ENCODE data around the gene CIAPIN1. TPM values are rescaled to one million over a fixed set of nuclear protein-coding genes. Genes with fewer than 3 reads are reported as not detected.

The CIAPIN1 gene
- total and polyA plus RNA-seq, 5 donors: 32.1 to 63.2 (median 52.1) TPM

DNA sequence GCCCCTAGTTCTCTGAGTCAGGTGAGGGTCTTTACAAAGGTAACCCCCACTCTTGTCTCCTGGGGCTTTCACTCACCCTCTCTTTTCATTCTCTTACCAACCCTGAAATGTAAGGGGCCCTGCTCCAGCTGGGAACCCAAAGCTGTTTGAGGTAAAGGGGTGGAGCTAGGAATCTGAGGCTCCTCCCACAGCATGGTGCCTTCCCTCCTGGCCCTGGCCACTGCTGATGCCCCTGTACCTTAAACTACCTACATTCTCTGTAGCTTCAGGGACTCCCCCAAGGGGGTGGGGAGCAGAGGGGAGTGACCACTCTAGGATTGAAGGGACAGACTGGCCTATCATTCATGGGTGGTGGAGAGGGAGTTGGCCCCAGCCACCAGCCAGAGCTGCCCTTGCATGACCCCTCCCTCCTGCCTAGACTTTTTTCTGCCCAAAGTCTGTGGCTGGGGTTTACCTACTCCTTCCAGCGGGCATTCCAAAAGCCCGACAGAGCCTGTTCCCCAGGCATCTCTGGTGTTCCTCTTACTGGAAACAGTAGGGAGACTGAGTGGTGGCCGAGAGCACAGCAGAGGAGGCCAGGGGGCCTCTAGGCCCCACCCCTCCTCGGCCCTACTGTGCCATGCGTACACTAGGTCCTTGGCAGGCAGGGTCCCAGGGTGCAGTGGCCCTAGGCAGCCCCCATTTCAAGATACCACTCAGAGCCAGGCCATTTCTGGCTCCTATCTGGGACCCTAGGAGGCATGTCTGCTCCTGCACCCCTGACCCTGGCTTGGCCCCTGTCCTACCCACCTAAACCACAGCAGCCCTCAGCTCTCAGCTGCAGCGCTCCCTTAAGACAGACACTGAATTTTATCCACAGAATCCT, 29.6 kb upstream of the CIAPIN1 start:
- ATAC-seq (no peak), DNase-seq (no peak)
- H3K4me3 ChIP-seq (ENCODE audit: low read length): no peak overlapping the region
- WGBS: 86% methylated on average over 6 of the region's 6 CpGs
- H3K27me3 ChIP-seq (ENCODE audit: control insufficient read depth, insufficient read depth): no peaks in the 10 kb centered on the region
- no peak overlapping the region for H3K27ac ChIP-seq (ENCODE audit: low read length)
- H3K4me1 ChIP-seq (ENCODE audit: control insufficient read depth, insufficient read depth, low read length): peaks cover 22% of the 10 kb centered on the region
- intact Hi-C loops (cut with DNase I): no loop called here
- H3K9me3 ChIP-seq (ENCODE audit: control insufficient read depth, low read length): no peaks in the 10 kb centered on the region

DNA sequence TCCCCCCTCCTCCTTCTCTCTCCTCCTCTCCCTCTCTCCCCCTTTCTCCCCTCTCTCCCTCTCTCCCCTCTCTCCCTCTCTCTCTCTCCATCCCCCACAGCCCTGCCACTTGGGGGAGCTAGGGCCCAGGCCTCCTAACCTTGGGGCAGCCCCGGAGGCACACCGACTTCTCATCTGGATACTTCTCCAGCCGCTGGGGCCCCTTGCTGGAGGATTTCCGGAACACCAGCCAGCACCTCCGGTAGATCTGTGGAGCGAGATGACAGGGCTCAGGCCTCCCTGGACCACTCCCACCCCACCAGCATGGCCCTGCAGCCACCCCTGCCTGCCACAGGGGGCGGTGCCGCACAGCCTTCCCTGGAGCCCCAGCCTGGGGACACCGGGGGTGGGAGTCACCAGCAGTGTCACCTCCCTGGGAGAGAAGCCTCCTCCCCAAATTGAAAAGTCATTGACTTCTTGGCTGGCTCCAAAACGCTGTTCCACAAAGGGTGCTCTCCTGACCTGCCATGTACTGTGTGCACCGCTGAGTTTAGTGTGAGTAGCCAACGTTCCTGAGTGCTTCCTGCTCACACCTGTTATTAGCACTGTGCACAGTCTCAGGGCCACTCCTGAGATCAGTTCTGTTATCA, 28.6 kb upstream of the CIAPIN1 start:
- intact Hi-C loops (cut with DNase I): no loop called here
- H3K27me3 ChIP-seq (ENCODE audit: control insufficient read depth, insufficient read depth): no peaks in the 10 kb centered on the region
- peak in 2 of 3 donors; percentile 76 to 78 for DNase-seq
- H3K4me1 ChIP-seq (ENCODE audit: control insufficient read depth, insufficient read depth, low read length): peaks cover 22% of the 10 kb centered on the region
- WGBS: 20% methylated on average over 12 of the region's 12 CpGs
- no peaks in the 10 kb centered on the region for H3K9me3 ChIP-seq (ENCODE audit: control insufficient read depth, low read length)
- no peak overlapping the region for H3K4me3 ChIP-seq (ENCODE audit: low read length)
- ATAC-seq: peak; percentile 29 to 47
- H3K27ac ChIP-seq (ENCODE audit: low read length): no peak overlapping the region

DNA sequence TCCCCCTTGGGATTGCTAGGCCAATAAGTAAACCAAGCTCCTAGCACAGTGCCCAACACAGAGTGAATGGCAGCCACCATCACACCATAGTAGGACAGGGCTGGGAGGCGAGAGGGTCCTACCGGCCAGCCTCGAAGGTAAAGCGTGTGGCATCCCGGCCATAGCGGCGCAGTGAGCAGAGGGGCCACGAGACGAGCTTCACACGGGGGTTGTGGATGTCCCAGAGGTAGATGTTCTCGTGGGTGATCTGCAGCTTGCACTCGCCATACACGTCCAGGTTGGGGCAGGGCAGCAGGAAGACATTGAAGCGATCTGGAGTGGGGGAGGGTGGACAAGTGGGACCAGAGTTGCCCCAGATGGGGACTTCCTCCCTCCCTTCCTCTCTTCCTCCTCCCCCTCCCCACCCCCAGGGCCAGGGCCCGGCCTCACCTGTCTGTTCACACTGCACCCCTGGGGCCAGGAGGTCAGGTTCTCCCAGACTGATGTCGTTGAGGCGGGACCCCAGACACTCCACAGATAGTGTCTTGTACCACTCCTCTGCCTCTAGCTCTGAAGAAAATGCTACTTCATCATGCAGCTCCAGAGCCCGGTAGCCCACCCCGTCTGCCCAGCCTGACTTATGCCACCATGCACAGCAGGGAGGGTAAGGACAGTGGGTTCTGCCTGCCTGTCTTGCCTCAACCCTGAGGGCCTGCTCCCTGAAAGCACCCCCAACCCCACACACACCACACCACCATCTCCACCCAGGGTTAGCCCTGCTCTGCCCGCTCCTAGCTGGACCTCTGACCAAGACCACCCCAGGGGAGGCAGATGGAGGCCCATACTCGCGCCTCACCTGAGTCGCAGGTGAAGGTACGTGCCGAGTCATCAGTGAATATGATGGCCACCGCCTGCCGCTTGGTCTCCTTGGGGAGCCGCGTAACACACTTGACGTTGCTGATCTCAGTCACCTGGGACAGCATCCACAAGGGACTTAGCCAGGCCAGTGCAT, 27.8 kb upstream of the CIAPIN1 start:
- intact Hi-C loops (cut with DNase I): no loop called here
- H3K9me3 ChIP-seq (ENCODE audit: control insufficient read depth, low read length): no peaks in the 10 kb centered on the region
- ATAC-seq (no peak), DNase-seq (no peak)
- no peaks in the 10 kb centered on the region for H3K27me3 ChIP-seq (ENCODE audit: control insufficient read depth, insufficient read depth)
- peaks cover 30% of the 10 kb centered on the region for H3K4me1 ChIP-seq (ENCODE audit: control insufficient read depth, insufficient read depth, low read length)
- no peak overlapping the region for H3K27ac ChIP-seq (ENCODE audit: low read length)
- WGBS: 82% methylated on average over 30 of the region's 30 CpGs
- no peak overlapping the region for H3K4me3 ChIP-seq (ENCODE audit: low read length)

DNA sequence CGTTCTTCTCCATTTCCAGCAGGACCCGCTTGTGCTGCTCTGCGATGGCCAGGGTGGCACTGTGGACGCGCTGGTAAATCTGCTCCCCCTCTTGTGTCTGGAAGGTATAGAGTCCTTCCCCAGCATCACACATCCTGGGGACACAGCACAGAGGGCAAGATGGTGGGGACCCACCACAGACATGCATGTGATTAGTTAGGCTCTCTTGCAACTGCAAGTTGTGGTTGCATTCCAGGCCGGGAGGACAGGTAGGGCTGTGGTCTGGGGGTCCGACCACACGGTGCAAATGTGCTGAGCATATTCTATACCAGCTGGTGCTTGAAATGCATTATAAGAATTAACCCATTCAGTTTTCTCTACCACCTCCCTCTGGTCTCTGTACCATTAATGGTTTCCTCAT, 26.7 kb upstream of the CIAPIN1 start:
- Histone ChIP-seq H3K27ac (ENCODE audit: low read length) (no peak overlapping the region), H3K9me3 (ENCODE audit: control insufficient read depth, low read length) (no peaks in the 10 kb centered on the region), H3K27me3 (ENCODE audit: control insufficient read depth, insufficient read depth) (no peaks in the 10 kb centered on the region), H3K4me1 (ENCODE audit: control insufficient read depth, insufficient read depth, low read length) (peaks cover 25% of the 10 kb centered on the region), H3K4me3 (ENCODE audit: low read length) (no peak overlapping the region)
- intact Hi-C loops (cut with DNase I): no loop called here
- no peak for ATAC-seq
- 77% methylated on average over 8 of the region's 8 CpGs for WGBS
- no peak for DNase-seq

GRCh38 chr16:57473176-57473840, 26.1 kb upstream of the CIAPIN1 start:
- 85% methylated on average over 14 of the region's 14 CpGs for WGBS
- intact Hi-C loops (cut with DNase I): no loop called here
- DNase-seq (no peak), ATAC-seq (no peak)
- Histone ChIP-seq H3K4me1 (ENCODE audit: control insufficient read depth, insufficient read depth, low read length) (peaks cover 19% of the 10 kb centered on the region), H3K4me3 (ENCODE audit: low read length) (no peak overlapping the region), H3K9me3 (ENCODE audit: control insufficient read depth, low read length) (no peaks in the 10 kb centered on the region), H3K27me3 (ENCODE audit: control insufficient read depth, insufficient read depth) (no peaks in the 10 kb centered on the region), H3K27ac (ENCODE audit: low read length) (no peak overlapping the region)

DNA sequence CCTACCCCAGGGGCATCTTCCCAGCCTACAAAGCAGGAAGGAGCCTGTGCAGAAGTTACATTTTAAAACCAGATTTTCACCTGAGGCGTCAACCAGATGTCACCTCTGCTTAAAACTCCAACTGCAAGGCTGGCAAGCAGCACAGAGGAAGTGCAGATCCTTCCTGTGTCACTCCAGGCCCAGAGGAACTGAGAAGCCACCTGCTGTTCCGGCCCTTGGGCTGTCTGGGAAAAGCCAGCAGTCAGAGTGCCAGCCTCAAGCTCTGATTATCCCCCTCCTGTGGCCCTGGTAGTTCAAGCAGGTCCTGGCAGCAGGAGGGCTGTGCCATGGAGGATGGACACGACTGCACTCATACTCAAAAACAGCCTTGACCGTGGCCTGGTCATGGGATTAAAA, 25.5 kb upstream of the CIAPIN1 start:
- WGBS: 44% methylated on average over 4 of the region's 4 CpGs
- H3K4me1 ChIP-seq (ENCODE audit: control insufficient read depth, insufficient read depth, low read length): peaks cover 14% of the 10 kb centered on the region
- H3K4me3 ChIP-seq (ENCODE audit: low read length): no peak overlapping the region
- H3K27me3 ChIP-seq (ENCODE audit: control insufficient read depth, insufficient read depth): no peaks in the 10 kb centered on the region
- no peak for DNase-seq
- no peak for ATAC-seq
- H3K9me3 ChIP-seq (ENCODE audit: control insufficient read depth, low read length): no peaks in the 10 kb centered on the region
- no peak overlapping the region for H3K27ac ChIP-seq (ENCODE audit: low read length)
- intact Hi-C loops (cut with DNase I): no loop called here

- intact Hi-C loops (cut with DNase I): no loop called here
- DNase-seq: no peak
- no peak overlapping the region for H3K27ac ChIP-seq (ENCODE audit: low read length)
- no peaks in the 10 kb centered on the region for H3K27me3 ChIP-seq (ENCODE audit: control insufficient read depth, insufficient read depth)
- 65% methylated on average over 10 of the region's 10 CpGs for WGBS
- no peaks in the 10 kb centered on the region for H3K9me3 ChIP-seq (ENCODE audit: control insufficient read depth, low read length)
- H3K4me3 ChIP-seq (ENCODE audit: low read length): no peak overlapping the region
- H3K4me1 ChIP-seq (ENCODE audit: control insufficient read depth, insufficient read depth, low read length): peaks cover 14% of the 10 kb centered on the region
- ATAC-seq: no peak
Observed at GRCh38 chr16:57471852-57472664, 24.9 kb upstream of the CIAPIN1 start.

- no peaks in the 10 kb centered on the region for H3K9me3 ChIP-seq (ENCODE audit: control insufficient read depth, low read length)
- no peak overlapping the region for H3K4me3 ChIP-seq (ENCODE audit: low read length)
- no peaks in the 10 kb centered on the region for H3K27me3 ChIP-seq (ENCODE audit: control insufficient read depth, insufficient read depth)
- no peak for DNase-seq
- no peak overlapping the region for H3K27ac ChIP-seq (ENCODE audit: low read length)
- ATAC-seq: no peak
- peaks cover 12% of the 10 kb centered on the region for H3K4me1 ChIP-seq (ENCODE audit: control insufficient read depth, insufficient read depth, low read length)
- 95% methylated on average over 1 of the region's 1 CpG for WGBS
- intact Hi-C loops (cut with DNase I): no loop called here
Observed at GRCh38 chr16:57471209-57471608, 24.0 kb upstream of the CIAPIN1 start.

- H3K9me3 ChIP-seq (ENCODE audit: control insufficient read depth, low read length): no peaks in the 10 kb centered on the region
- intact Hi-C loops (cut with DNase I): no loop called here
- H3K27me3 ChIP-seq (ENCODE audit: control insufficient read depth, insufficient read depth): no peaks in the 10 kb centered on the region
- peak; percentile 76 to 90 (median 87) for DNase-seq
- no peak overlapping the region for H3K4me3 ChIP-seq (ENCODE audit: low read length)
- peak; percentile 55 to 68 for ATAC-seq
- H3K27ac ChIP-seq (ENCODE audit: low read length): no peak overlapping the region
- WGBS: 16% methylated on average over 6 of the region's 6 CpGs
- H3K4me1 ChIP-seq (ENCODE audit: control insufficient read depth, insufficient read depth, low read length): peaks cover 9% of the 10 kb centered on the region
Observed at GRCh38 chr16:57470711-57471110, 23.5 kb upstream of the CIAPIN1 start.
